A673 (cell line): Measurements from ENCODE around the gene SPRING1. TPM values are rescaled to one million over a fixed set of nuclear protein-coding genes. Genes with fewer than 3 reads are reported as not detected.

ENCODE experiments used
- BruUV-seq: library from RNA; stranded (reverse); fragments of 400-500 nt; replicated peaks from 2 replicates; lab custom pipeline; 2021; lab: Mats Ljungman, UMichigan
- CTCF ChIA-PET: fragments of 300-600 bp; sonication (Branson Sonifier 250); formaldehyde crosslinking; loops from one replicate; lab custom pipeline; 2022; ENCODE audit warnings: antibody characterized with exemption; lab: Charles Lee
- POLR2A ChIA-PET: fragments of 300-600 bp; sonication (Branson Sonifier 250); formaldehyde crosslinking; loops from one replicate; lab custom pipeline; 2022; ENCODE audit warnings: antibody characterized with exemption; ENCODE audit not compliant: low non-redundant PET; lab: Charles Lee
- DNase-seq: peaks from one replicate; pipeline ENCODE4 v3.0.0-alpha.2; 2015; ENCODE audit warnings: low spot score
- H3K27ac ChIP-seq: fragments of 200-600 bp; sonication (generic); 2 replicates; pipeline ENCODE4 v1.5.1; 2016; ENCODE audit warnings: mixed run types, low read depth, mild to moderate bottlenecking, mixed read lengths, antibody characterized with exemption, low read length; ENCODE audit not compliant: poor library complexity, severe bottlenecking
- H3K27me3 ChIP-seq: fragments of 200-600 bp; sonication (generic); replicated peaks from 2 replicates; pipeline ENCODE4 v1.6.1; 2017; ENCODE audit warnings: mixed run types, low read depth, mild to moderate bottlenecking, mixed read lengths, antibody characterized with exemption, low read length; ENCODE audit not compliant: insufficient read depth, poor library complexity
- H3K36me3 ChIP-seq: fragments of 200-600 bp; sonication (generic); 2 replicates; pipeline ENCODE4 v1.6.1; 2016; ENCODE audit warnings: mixed run types, mild to moderate bottlenecking, mixed read lengths, antibody characterized with exemption, low read length; ENCODE audit not compliant: insufficient read depth, poor library complexity, severe bottlenecking
- H3K4me1 ChIP-seq: fragments of 200-600 bp; sonication (generic); 2 replicates; pipeline ENCODE4 v1.6.1; 2017; ENCODE audit warnings: mixed run types, mild to moderate bottlenecking, mixed read lengths, antibody characterized with exemption, low read length; ENCODE audit not compliant: insufficient read depth, poor library complexity, severe bottlenecking
- H3K4me3 ChIP-seq: fragments of 200-600 bp; sonication (generic); 2 replicates; pipeline ENCODE4 v1.5.1; 2016; ENCODE audit warnings: low read depth, mixed run types, mild to moderate bottlenecking, mixed read lengths, low read length; ENCODE audit not compliant: poor library complexity, severe bottlenecking
- H3K9me3 ChIP-seq: fragments of 200-600 bp; sonication (generic); 2 replicates; pipeline ENCODE4 v1.6.1; 2016; ENCODE audit warnings: mixed run types, low read depth, mild to moderate bottlenecking, mixed read lengths, antibody characterized with exemption, low read length; ENCODE audit not compliant: poor library complexity, severe bottlenecking
- CTCF ChIP-seq: fragments of 300-800, 200-600 bp; sonication (generic); conservative IDR thresholded peaks from 2 replicates; pipeline ENCODE4 v1.5.1; 2017; ENCODE audit warnings: low read depth, mild to moderate bottlenecking, antibody characterized with exemption, low read length, moderate library complexity, mixed read lengths
- EZH2 ChIP-seq: fragments of 200-600 bp; sonication (generic); IDR thresholded peaks from 2 replicates; pipeline ENCODE4 v1.6.1; 2017; ENCODE audit warnings: borderline replicate concordance, low read depth, mild to moderate bottlenecking, mixed read lengths, antibody characterized with exemption, low read length; ENCODE audit not compliant: poor library complexity, severe bottlenecking
- intact Hi-C: fragments of 100-400 bp; cut with micrococcal nuclease; formaldehyde crosslinking; loops from one replicate; pipeline ENCODE4 v1.10.0; 2022; ENCODE audit not compliant: unreplicated experiment
- total RNA-seq: library from RNA; stranded (reverse); gene quantifications from 2 replicates; pipeline ENCODE4 v1.2.3, GENCODE V29; 2021

The SPRING1 gene
- total RNA-seq, 1 experiment from 2014 or later: 23.0 TPM

GRCh38 chr12:116736962-116737773 lies 701 bp downstream of the SPRING1 start:
- no peak for DNase-seq
- peak overlapping the region; percentile 41 for H3K27ac ChIP-seq
- H3K9me3 ChIP-seq: no peaks in the 10 kb centered on the region
- H3K36me3 ChIP-seq: no peaks in the 10 kb centered on the region
- H3K4me3 ChIP-seq: peak overlapping the region; percentile 71
- H3K27me3 ChIP-seq: no peaks in the 10 kb centered on the region
- intact Hi-C loops: no loop called here
- H3K4me1 ChIP-seq: peaks cover 13% of the 10 kb centered on the region
- ChIA-PET POLR2A (interaction anchor here (0.6 kb wide), 1 partner anchor 961 kb away, joined by 3 read pairs; no protein-coding TSS in a partner anchor), CTCF (no interaction called here)
- no peak for TF ChIP-seq CTCF
- no peak for TF ChIP-seq EZH2
- TSS peak; percentile 65 for BruUV-seq

- H3K36me3 ChIP-seq: no peaks in the 10 kb centered on the region
- peaks cover 13% of the 10 kb centered on the region for H3K4me1 ChIP-seq
- TF ChIP-seq CTCF (no peak), EZH2 (no peak)
- no peaks in the 10 kb centered on the region for H3K9me3 ChIP-seq
- no TSS peak for BruUV-seq
- no peak for DNase-seq
- peak overlapping the region; percentile 71 for H3K4me3 ChIP-seq
- POLR2A ChIA-PET: no interaction called here
- H3K27me3 ChIP-seq: no peaks in the 10 kb centered on the region
- intact Hi-C loops: no loop called here
- CTCF ChIA-PET: no interaction called here
- no peak overlapping the region for H3K27ac ChIP-seq
These were observed 1.8 kb downstream of the SPRING1 start for GRCh38 chr12:116735951-116736599.

GRCh38 chr12:116735084-116735483 lies 2.8 kb downstream of the SPRING1 start:
- Histone ChIP-seq H3K27ac (no peak overlapping the region), H3K36me3 (no peaks in the 10 kb centered on the region), H3K4me1 (peaks cover 13% of the 10 kb centered on the region), H3K4me3 (no peak overlapping the region), H3K27me3 (no peaks in the 10 kb centered on the region), H3K9me3 (no peaks in the 10 kb centered on the region)
- no peak for TF ChIP-seq EZH2
- no peak for TF ChIP-seq CTCF
- ChIA-PET POLR2A (no interaction called here), CTCF (no interaction called here)
- no peak for DNase-seq
- intact Hi-C loops: no loop called here
- no TSS peak for BruUV-seq
